Heart right ventricle (tissue), 16 donors: ENCODE measurements around the gene KCTD5. TPM values are rescaled to one million over a fixed set of nuclear protein-coding genes. Genes with fewer than 3 reads are reported as not detected.
"Not testable (repeated sequence)": the region's sequence is repeated elsewhere in the genome, so short reads cannot be mapped to it uniquely, and the experiment has no call there.

ENCODE experiments used
- ATAC-seq, 8 donors: fragments of 200-7000 bp; cut with Tn5 transposase; one replicate each; pipeline ENCODE4 v1.9.1; 2020; ENCODE audit warnings: mild to moderate bottlenecking in 8 of 8, moderate library complexity in 8 of 8, moderate number of reproducible peaks in 1 of 8
- DNase-seq, 2 donors: peaks; one replicate each; pipeline ENCODE4 v3.0.0-alpha.2; 2020
- H3K27ac ChIP-seq, 10 donors: fragments of 200-600 bp; sonication (generic) in 2 of 10; one replicate each; pipeline versions ENCODE4 v1.5.0 to v1.8.0; 2020 to 2022; ENCODE audit warnings: mild to moderate bottlenecking in 3 of 10
- H3K27me3 ChIP-seq, 7 donors: fragments of 200-600 bp; one replicate each; pipeline ENCODE4 v1.8.0; 2021 to 2022; ENCODE audit warnings: mild to moderate bottlenecking in 2 of 7
- H3K36me3 ChIP-seq, 9 donors: fragments of 200-600 bp; sonication (generic) in 1 of 9; one replicate each; pipeline versions ENCODE4 v1.5.0 to v1.8.0; 2020 to 2022; ENCODE audit warnings: mild to moderate bottlenecking in 2 of 9
- H3K4me1 ChIP-seq, 9 donors: fragments of 200-600 bp; sonication (generic) in 1 of 9; one replicate each; pipeline versions ENCODE4 v1.5.0 to v1.8.0; 2020 to 2022; ENCODE audit warnings: mild to moderate bottlenecking in 4 of 9
- H3K4me3 ChIP-seq, 10 donors: fragments of 200-600 bp; sonication (generic) in 2 of 10; one replicate each; pipeline versions ENCODE4 v1.5.0 to v1.8.0; 2020 to 2022; ENCODE audit warnings: mild to moderate bottlenecking in 7 of 10, moderate library complexity in 2 of 10
- H3K9me3 ChIP-seq, 11 donors: fragments of 200-600 bp in 10 of 11; sonication (generic) in 2 of 11; one replicate each; pipeline versions ENCODE4 v1.5.0 to v1.8.0; 2013 to 2022; ENCODE audit warnings: mild to moderate bottlenecking in 2 of 11, control low read depth in 1 of 11, moderate library complexity in 1 of 11
- CTCF ChIP-seq, 9 donors: fragments of 200-600 bp; sonication (generic) in 2 of 9; IDR thresholded peaks; one replicate each; pipeline versions ENCODE4 v1.5.0 to v1.8.0; 2021 to 2022; ENCODE audit warnings: antibody characterized with exemption in 9 of 9, mild to moderate bottlenecking in 5 of 9, moderate library complexity in 1 of 9
- WGBS, 2 donors: extraction: QIAGEN DNeasy Blood & Tissue Kit; methylation state at CpG; one replicate each; pipeline ENCODE4 v1.1.7; 2013; ENCODE audit warnings: inconsistent platforms in 1 of 2; 5-methylcytosine and 5-hydroxymethylcytosine counted together
- intact Hi-C, 10 donors: fragments of 100-400 bp; cut with DNase I; formaldehyde crosslinking; loops; one replicate each; pipeline versions ENCODE4 v1.11.1 to v1.14.2; 2022
- polyA plus RNA-seq, 2 donors: library from polyadenylated mRNA; stranded (reverse); fragments of 200-250 nt; gene quantifications; one replicate each; pipeline ENCODE4 v1.2.3, GENCODE V29; 2013
- total RNA-seq, 10 donors: library from RNA; stranded (reverse); fragmentation: NEBNext Ultra II Directional in 3 of 10; extraction: Animal tissue kit (Norgen Biotek cat#: 25700) in 3 of 10; gene quantifications; one replicate each; pipeline versions ENCODE4 v1.2.1 to v1.2.4, GENCODE V29; 2021 to 2023
- donor health status: Arrhythmogenic right ventricular cardiomyopathy.
- donor health status: ischemic (EF 13 %, LVEDD 7.1; RV severe dilation, severe dysfunction).
- donor health status: healthy with polysubstance abuse.
- donor health status: DM: no; HTN: yes; CAD: no.
- donor health status: DM: no; HTN: no; CAD: no.
- donor health status: ischemic (EF 25% LVEDD 6.9; RV normal size, moderate dysfunction).
- donor health status: ischemic (EF 25% LVEDD 5.7; RV mildly dilated, moderate dysfunction).
- donor health status: healthy.
- donor health status: DM: yes; HTN: yes; CAD: no.
- donor health status: Ischemic cardiomyopathy.
- donor health status: ischemic (EF 35%, LVEDD 5.7; RV mildly dilated, moderate dysfunction).
- donor health status: nonischemic (EF 11% LVEDD 7.7; RV severe dilation, severe dysfunction).
- donor health status: DM: yes; HTN: yes; CAD: no.
- donor health status: PGD.
- donor health status: ischemic (EF 29% LVEDD 5.4; RV normal size, mild dysfunction).
- donor health status: nonischemic (EF 23%, LVEDD 6.1; RV moderate dilation, normal function).

The KCTD5 gene
- total and polyA plus RNA-seq, 12 donors: 8.5 to 22.4 (median 11.6) TPM

DNA sequence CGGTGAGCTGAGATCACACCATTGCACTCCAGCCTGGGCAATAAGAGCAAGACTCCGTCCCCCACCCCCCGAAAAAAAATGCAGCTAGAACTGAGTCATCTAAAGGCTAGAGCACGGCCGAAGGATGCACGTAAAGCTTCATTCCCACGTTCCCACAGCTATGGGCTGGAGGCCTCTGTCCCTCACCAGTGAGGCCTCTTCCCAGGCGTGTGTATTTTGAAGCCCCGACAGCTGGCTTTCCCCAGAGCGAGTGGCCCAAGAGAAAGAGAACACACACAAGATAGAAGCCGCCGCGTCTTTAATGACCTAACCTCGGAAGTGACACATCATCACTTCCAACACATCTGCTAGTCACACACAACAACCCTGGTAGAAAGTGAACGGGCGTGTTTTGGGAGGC lies 6.6 kb upstream of the KCTD5 start:
- DNase-seq: no peak

DNA sequence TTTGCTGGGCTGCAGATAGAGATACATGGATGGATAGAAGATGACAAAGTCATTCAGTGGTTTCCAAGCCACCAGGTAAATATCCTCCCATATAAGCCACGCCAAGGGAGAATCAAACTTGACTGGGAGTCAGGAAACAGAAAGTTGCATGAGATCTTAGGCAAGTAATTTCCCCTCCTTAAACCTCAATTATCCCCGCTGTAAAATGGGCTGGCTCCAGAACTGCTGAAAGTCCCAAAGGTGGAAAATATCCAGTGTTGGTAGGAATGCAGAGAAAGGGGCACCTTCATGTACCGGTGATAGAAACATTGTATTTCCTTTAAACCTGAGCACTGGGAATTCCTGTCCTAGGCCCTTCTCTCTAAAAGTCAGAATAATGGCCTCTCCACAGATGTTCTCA lies 5.4 kb upstream of the KCTD5 start:
- 94% methylated on average over 3 of the region's 3 CpGs for WGBS, 2 donors
- DNase-seq, H3K27me3 ChIP-seq, H3K36me3 ChIP-seq, intact Hi-C loops, H3K9me3 ChIP-seq, ATAC-seq, H3K4me3 ChIP-seq: not testable (repeated sequence)
- Histone ChIP-seq H3K4me1 (peaks cover 4 to 37% (median 20%) of the 10 kb centered on the region in 9 donors), H3K27ac (peak overlapping the region in 2 of 10 donors; percentile 2 to 57)

More for the DNA sequence above, 6.6 kb upstream of the KCTD5 start:
- intact Hi-C loops: no loop called here
- H3K9me3 ChIP-seq: no peaks in the 10 kb centered on the region
- WGBS, 2 donors: 76 to 77% methylated on average over 16 of the region's 16 CpGs
- no peak for ATAC-seq
- H3K4me3 ChIP-seq: no peak overlapping the region
- peaks cover 0 to 6% (median 0%) of the 10 kb centered on the region in 9 donors for H3K36me3 ChIP-seq
- H3K27me3 ChIP-seq: no peaks in the 10 kb centered on the region
- TF ChIP-seq CTCF (IDR thresholded peaks at IDR 0.05): no peak
- no peak overlapping the region for H3K27ac ChIP-seq
- H3K4me1 ChIP-seq: peaks cover 6 to 35% (median 18%) of the 10 kb centered on the region in 9 donors

GRCh38 chr16:2678206-2678965 lies 3.9 kb upstream of the KCTD5 start:
- H3K4me1 ChIP-seq: peaks cover 0 to 33% (median 16%) of the 10 kb centered on the region in 9 donors
- ATAC-seq, DNase-seq, H3K36me3 ChIP-seq, H3K4me3 ChIP-seq, H3K9me3 ChIP-seq, H3K27ac ChIP-seq, H3K27me3 ChIP-seq, intact Hi-C loops: not testable (repeated sequence)
- 80 to 92% methylated on average over 13 to 17 of the region's 23 CpGs for WGBS, 2 donors

GRCh38 chr16:2679902-2680301 lies 2.4 kb upstream of the KCTD5 start:
- H3K27me3 ChIP-seq, H3K4me3 ChIP-seq, H3K9me3 ChIP-seq, H3K27ac ChIP-seq, H3K36me3 ChIP-seq, DNase-seq, ATAC-seq: not testable (repeated sequence)
- intact Hi-C loops: loop anchor here in 2 of 10 donors (5.0 kb wide), 2 partner anchors 37 to 42 kb away; partner anchors contain the start of gene PRSS27 (in 1 of the 2)
- H3K4me1 ChIP-seq: peaks cover 0 to 30% (median 24%) of the 10 kb centered on the region in 9 donors
- WGBS, 2 donors: 77 to 92% methylated on average over 4 of the region's 4 CpGs

GRCh38 chr16:2680360-2680759 lies 2.0 kb upstream of the KCTD5 start:
- not testable (repeated sequence) for H3K9me3 ChIP-seq, H3K36me3 ChIP-seq, DNase-seq, H3K27ac ChIP-seq, H3K27me3 ChIP-seq, ATAC-seq, H3K4me3 ChIP-seq
- 89 to 95% methylated on average over 8 of the region's 8 CpGs for WGBS, 2 donors
- intact Hi-C loops: loop anchor here in 2 of 10 donors (5.0 kb wide), 2 partner anchors 37 to 42 kb away; partner anchors contain the start of gene PRSS27 (in 1 of the 2)
- peaks cover 0 to 30% (median 24%) of the 10 kb centered on the region in 9 donors for H3K4me1 ChIP-seq

DNA sequence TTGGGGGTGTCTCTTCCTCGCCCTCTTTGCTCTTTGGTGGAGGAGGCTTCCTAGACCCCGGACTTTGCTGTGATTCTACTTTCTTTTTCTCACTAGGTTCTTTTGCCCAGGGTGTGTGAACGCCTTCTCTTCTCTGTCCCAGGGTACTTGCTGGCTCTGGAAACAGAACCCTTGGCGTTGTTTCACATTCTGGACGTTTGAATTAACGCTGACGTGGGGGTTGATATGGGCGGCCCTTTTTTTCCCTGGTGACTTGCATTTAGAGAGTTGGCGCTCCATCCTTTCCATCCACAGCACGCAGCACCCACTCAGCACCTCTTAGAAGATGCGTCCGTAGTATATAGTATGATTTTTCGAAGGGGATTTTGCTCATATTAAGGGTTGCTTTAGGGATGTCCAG lies 718 bp downstream of the KCTD5 start:
- WGBS, 2 donors: 7 to 8% methylated on average over 13 of the region's 13 CpGs
- H3K4me3 ChIP-seq: peak overlapping the region; percentile 73 to 99 (median 92)
- not testable (repeated sequence) for DNase-seq, H3K27me3 ChIP-seq, H3K9me3 ChIP-seq, ATAC-seq, H3K36me3 ChIP-seq
- peaks cover 0 to 39% (median 28%) of the 10 kb centered on the region in 9 donors for H3K4me1 ChIP-seq
- intact Hi-C loops: loop anchor here in 3 of 10 donors (2.0 to 5.0 kb wide), 3 partner anchors 34 to 39 kb away; partner anchors contain the start of gene PRSS27 (in 2 of the 3)
- peak overlapping the region in 9 of 10 donors; percentile 77 to 96 (median 91) for H3K27ac ChIP-seq

- H3K27me3 ChIP-seq, intact Hi-C loops, ATAC-seq, DNase-seq, H3K4me3 ChIP-seq, H3K9me3 ChIP-seq, H3K27ac ChIP-seq: not testable (repeated sequence)
- Histone ChIP-seq H3K4me1 (peaks cover under 1 to 53% (median 41%) of the 10 kb centered on the region in 9 donors), H3K36me3 (peaks cover 0 to 13% (median 0%) of the 10 kb centered on the region in 9 donors)
- no CpG with 5 or more reads among the region's 9 CpGs for WGBS, 2 donors
These were observed 3.8 kb downstream of the KCTD5 start for GRCh38 chr16:2686075-2686474.
